ENCODE results near the gene SF3B5. TPM values are rescaled to one million over a fixed set of nuclear protein-coding genes. Genes with fewer than 3 reads are reported as not detected.
"Not testable (repeated sequence)": the region's sequence is repeated elsewhere in the genome, so short reads cannot be mapped to it uniquely, and the experiment has no call there.

Gene SF3B5
- total RNA-seq, 1 experiment from 2014 or later = 139 TPM

DNA sequence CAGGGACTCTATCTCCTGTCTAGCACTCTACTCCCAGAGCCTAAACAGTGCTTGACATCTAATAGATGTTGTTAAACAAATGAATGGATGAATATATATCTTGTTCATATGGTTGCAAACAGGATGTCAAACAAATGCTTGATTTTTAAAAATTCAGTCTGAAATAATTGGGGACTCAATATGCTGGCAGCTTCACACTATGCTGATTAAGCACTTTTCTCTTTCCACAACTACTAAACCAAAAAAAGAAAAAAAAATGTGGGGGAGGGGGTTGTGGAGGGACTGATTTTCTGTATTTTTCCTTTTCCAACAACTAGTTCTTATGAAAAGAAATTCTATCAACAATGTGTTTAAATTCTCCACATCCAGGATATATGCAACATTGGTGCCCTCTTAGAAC is 42.9 kb downstream of the SF3B5 start:
- ATAC-seq (no peak), DNase-seq (no peak)
- intact Hi-C loops (cut with micrococcal nuclease) = no loop called here
- H3K9me3 ChIP-seq (ENCODE audit: low read length) = no peaks in the 10 kb centered on the region
- no peaks in the 10 kb centered on the region for H4K20me1 ChIP-seq (ENCODE audit: low read length)
- no peak overlapping the region for H3K4me3 ChIP-seq (ENCODE audit: low read length)
- no peaks in the 10 kb centered on the region for H3K79me2 ChIP-seq (ENCODE audit: low read length)
- H3K4me1 ChIP-seq (ENCODE audit: insufficient read depth, low read length) = no peaks in the 10 kb centered on the region
- H3K4me2 ChIP-seq (ENCODE audit: low read length) = no peak overlapping the region
- H2AFZ ChIP-seq (ENCODE audit: low read length) = no peak overlapping the region
- no peak overlapping the region for H3K9ac ChIP-seq (ENCODE audit: low read length)
- POLR2A ChIA-PET (ENCODE audit: unreplicated experiment) = no interaction called here
- H3F3A ChIP-seq (ENCODE audit: low read length, unreplicated experiment) = no peaks in the 10 kb centered on the region
- H3K9me2 ChIP-seq (replicated peaks; ENCODE audit: low read length) = no peaks in the 10 kb centered on the region
- BruUV-seq (replicated peaks) = no TSS peak
- no peak for TF ChIP-seq EZH2phosphoT487 (IDR thresholded peaks at IDR 0.05; ENCODE audit: borderline replicate concordance, low read length)
- TF ChIP-seq EZH2 (IDR thresholded peaks at IDR 0.05; ENCODE audit: low read length, unreplicated experiment) = no peak
- TF ChIP-seq, protein P1, sequence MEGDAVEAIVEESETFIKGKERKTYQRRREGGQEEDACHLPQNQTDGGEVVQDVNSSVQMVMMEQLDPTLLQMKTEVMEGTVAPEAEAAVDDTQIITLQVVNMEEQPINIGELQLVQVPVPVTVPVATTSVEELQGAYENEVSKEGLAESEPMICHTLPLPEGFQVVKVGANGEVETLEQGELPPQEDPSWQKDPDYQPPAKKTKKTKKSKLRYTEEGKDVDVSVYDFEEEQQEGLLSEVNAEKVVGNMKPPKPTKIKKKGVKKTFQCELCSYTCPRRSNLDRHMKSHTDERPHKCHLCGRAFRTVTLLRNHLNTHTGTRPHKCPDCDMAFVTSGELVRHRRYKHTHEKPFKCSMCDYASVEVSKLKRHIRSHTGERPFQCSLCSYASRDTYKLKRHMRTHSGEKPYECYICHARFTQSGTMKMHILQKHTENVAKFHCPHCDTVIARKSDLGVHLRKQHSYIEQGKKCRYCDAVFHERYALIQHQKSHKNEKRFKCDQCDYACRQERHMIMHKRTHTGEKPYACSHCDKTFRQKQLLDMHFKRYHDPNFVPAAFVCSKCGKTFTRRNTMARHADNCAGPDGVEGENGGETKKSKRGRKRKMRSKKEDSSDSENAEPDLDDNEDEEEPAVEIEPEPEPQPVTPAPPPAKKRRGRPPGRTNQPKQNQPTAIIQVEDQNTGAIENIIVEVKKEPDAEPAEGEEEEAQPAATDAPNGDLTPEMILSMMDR (conservative IDR thresholded peaks at IDR 0.05; ENCODE audit: low read depth, low read length) = no peak
- CTCF ChIA-PET = no interaction called here
- H3K27me3 ChIP-seq (ENCODE audit: low read length) = no peaks in the 10 kb centered on the region
- no peaks in the 10 kb centered on the region for H3K36me3 ChIP-seq (ENCODE audit: low read depth, low read length)
- H3K27ac ChIP-seq (ENCODE audit: low read length) = no peak overlapping the region

DNA sequence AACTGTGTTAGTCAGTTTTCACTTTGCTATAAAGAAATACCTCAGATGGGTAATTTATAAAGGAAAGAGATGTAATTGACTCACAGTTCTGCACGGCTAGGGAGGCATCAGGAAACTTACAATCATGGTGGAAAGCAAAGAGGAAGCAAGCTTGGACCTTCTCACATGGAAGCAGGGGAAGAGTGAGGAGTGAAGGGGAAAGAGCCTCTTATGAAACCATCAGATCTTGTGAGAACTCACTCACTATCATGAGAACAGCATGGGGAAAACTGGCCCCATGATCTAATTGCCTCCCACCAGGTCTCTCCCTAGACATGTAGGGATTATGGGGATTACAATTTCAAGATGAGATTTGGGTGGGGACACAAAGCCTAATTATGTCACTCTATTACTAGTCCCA is 46.0 kb downstream of the SF3B5 start:
- no peak for TF ChIP-seq EZH2 (IDR thresholded peaks at IDR 0.05; ENCODE audit: low read length, unreplicated experiment)
- TF ChIP-seq, protein P1 (conservative IDR thresholded peaks at IDR 0.05; ENCODE audit: low read depth, low read length) = no peak
- no peak for TF ChIP-seq EZH2phosphoT487 (IDR thresholded peaks at IDR 0.05; ENCODE audit: borderline replicate concordance, low read length)
- DNase-seq (no peak), ATAC-seq (no peak)
- H2AFZ ChIP-seq (ENCODE audit: low read length) = no peak overlapping the region
- H3K36me3 ChIP-seq (ENCODE audit: low read depth, low read length) = no peaks in the 10 kb centered on the region
- H3K27me3 ChIP-seq (ENCODE audit: low read length) = no peaks in the 10 kb centered on the region
- H3K79me2 ChIP-seq (ENCODE audit: low read length) = no peaks in the 10 kb centered on the region
- no peak overlapping the region for H3K4me2 ChIP-seq (ENCODE audit: low read length)
- CTCF ChIA-PET = no interaction called here
- no peaks in the 10 kb centered on the region for H4K20me1 ChIP-seq (ENCODE audit: low read length)
- no peak overlapping the region for H3K9ac ChIP-seq (ENCODE audit: low read length)
- BruUV-seq (replicated peaks) = no TSS peak
- H3K27ac ChIP-seq (ENCODE audit: low read length) = no peak overlapping the region
- intact Hi-C loops (cut with micrococcal nuclease) = no loop called here
- no peak overlapping the region for H3K4me3 ChIP-seq (ENCODE audit: low read length)
- no peaks in the 10 kb centered on the region for H3K4me1 ChIP-seq (ENCODE audit: insufficient read depth, low read length)
- POLR2A ChIA-PET (ENCODE audit: unreplicated experiment) = no interaction called here
- H3F3A ChIP-seq (ENCODE audit: low read length, unreplicated experiment) = no peaks in the 10 kb centered on the region
- H3K9me2 ChIP-seq (replicated peaks; ENCODE audit: low read length) = no peaks in the 10 kb centered on the region
- no peaks in the 10 kb centered on the region for H3K9me3 ChIP-seq (ENCODE audit: low read length)

DNA sequence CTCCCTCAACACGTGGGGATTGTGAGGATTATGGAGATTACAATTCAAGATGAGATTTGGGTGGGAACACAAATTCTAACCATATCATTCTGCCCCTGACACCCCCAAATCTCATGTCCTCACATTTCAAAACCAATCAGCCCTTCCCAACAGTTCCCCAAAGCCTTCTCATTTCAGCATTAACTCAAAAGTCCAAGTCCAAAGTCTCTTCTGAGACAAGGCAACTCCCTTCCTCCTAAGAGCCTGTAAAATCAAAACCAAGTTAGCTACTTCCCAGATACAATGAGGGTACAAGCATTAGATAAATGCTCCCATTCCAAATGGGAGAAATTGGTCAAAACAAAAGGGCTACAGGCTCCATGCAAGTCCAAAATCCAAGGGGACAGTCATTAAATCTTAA is 47.7 kb downstream of the SF3B5 start:
- Histone ChIP-seq H3F3A (ENCODE audit: low read length, unreplicated experiment) (no peaks in the 10 kb centered on the region), H3K9me3 (ENCODE audit: low read length) (no peaks in the 10 kb centered on the region), H3K4me1 (ENCODE audit: insufficient read depth, low read length) (no peaks in the 10 kb centered on the region), H3K9me2 (replicated peaks; ENCODE audit: low read length) (no peaks in the 10 kb centered on the region), H3K4me2 (ENCODE audit: low read length) (no peak overlapping the region), H4K20me1 (ENCODE audit: low read length) (no peaks in the 10 kb centered on the region), H3K4me3 (ENCODE audit: low read length) (no peak overlapping the region), H3K9ac (ENCODE audit: low read length) (no peak overlapping the region), H2AFZ (ENCODE audit: low read length) (no peak overlapping the region), H3K79me2 (ENCODE audit: low read length) (no peaks in the 10 kb centered on the region), H3K36me3 (ENCODE audit: low read depth, low read length) (no peaks in the 10 kb centered on the region), H3K27me3 (ENCODE audit: low read length) (no peaks in the 10 kb centered on the region), H3K27ac (ENCODE audit: low read length) (no peak overlapping the region)
- DNase-seq = no peak
- intact Hi-C loops (cut with micrococcal nuclease) = no loop called here
- BruUV-seq (replicated peaks) = no TSS peak
- ChIA-PET CTCF (no interaction called here), POLR2A (ENCODE audit: unreplicated experiment) (no interaction called here)
- TF ChIP-seq, protein P1 (conservative IDR thresholded peaks at IDR 0.05; ENCODE audit: low read depth, low read length) = no peak
- TF ChIP-seq EZH2 (IDR thresholded peaks at IDR 0.05; ENCODE audit: low read length, unreplicated experiment) = no peak
- TF ChIP-seq EZH2phosphoT487 (IDR thresholded peaks at IDR 0.05; ENCODE audit: borderline replicate concordance, low read length) = no peak
- no peak for ATAC-seq

DNA sequence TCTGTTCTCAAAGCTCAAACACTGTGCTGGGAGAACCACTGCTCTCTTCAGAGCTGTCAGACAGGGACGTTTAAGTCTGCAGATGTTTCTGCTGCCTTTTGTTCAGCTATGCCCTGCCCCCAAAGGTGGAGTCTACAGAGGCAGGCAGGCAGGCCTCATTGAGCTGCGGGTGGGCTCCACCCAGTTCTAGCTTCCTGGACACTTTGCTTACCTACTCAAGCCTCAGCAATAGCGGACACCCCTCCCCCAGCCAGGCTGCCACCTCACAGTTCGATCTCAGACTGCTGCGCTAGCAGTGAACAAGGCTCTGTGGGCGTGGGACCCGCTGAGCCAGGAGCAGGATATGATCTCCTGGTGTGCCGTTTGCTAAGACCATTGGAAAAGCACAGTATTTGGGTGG is 48.7 kb downstream of the SF3B5 start:
- H3K9ac ChIP-seq (ENCODE audit: low read length); DNase-seq; H3K27ac ChIP-seq (ENCODE audit: low read length); H3K79me2 ChIP-seq (ENCODE audit: low read length); H3K27me3 ChIP-seq (ENCODE audit: low read length); H3K4me3 ChIP-seq (ENCODE audit: low read length); H3F3A ChIP-seq (ENCODE audit: low read length, unreplicated experiment); H3K4me2 ChIP-seq (ENCODE audit: low read length); intact Hi-C loops (cut with micrococcal nuclease); CTCF ChIA-PET; POLR2A ChIA-PET (ENCODE audit: unreplicated experiment); H3K36me3 ChIP-seq (ENCODE audit: low read depth, low read length); H3K4me1 ChIP-seq (ENCODE audit: insufficient read depth, low read length); H3K9me2 ChIP-seq (replicated peaks; ENCODE audit: low read length); ATAC-seq; H4K20me1 ChIP-seq (ENCODE audit: low read length); H3K9me3 ChIP-seq (ENCODE audit: low read length); H2AFZ ChIP-seq (ENCODE audit: low read length); BruUV-seq (replicated peaks): not testable (repeated sequence)

DNA sequence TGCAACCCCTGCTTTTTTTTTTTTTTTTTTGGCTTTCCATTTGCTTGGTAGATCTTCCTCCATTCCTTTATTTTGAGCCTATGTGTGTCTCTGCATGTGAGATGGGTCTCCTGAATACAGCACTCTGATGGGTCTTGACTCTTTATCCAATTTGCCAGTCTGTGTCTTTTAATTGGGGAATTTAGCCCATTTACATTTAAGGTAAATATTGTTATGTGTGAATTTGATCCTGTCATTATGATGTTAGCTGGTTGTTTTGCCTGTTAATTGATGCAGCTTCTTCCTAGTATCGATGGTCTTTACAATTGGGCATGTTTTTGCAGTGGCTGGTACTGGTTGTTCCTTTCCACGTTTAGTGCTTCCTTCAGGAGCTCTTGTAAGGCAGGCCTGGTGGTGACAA is 50.4 kb downstream of the SF3B5 start:
- DNase-seq; H2AFZ ChIP-seq (ENCODE audit: low read length); H3K79me2 ChIP-seq (ENCODE audit: low read length); H3K9me3 ChIP-seq (ENCODE audit: low read length); ATAC-seq; H3K9me2 ChIP-seq (replicated peaks; ENCODE audit: low read length); H3K27ac ChIP-seq (ENCODE audit: low read length); BruUV-seq (replicated peaks); H3K27me3 ChIP-seq (ENCODE audit: low read length); intact Hi-C loops (cut with micrococcal nuclease); POLR2A ChIA-PET (ENCODE audit: unreplicated experiment); H3K36me3 ChIP-seq (ENCODE audit: low read depth, low read length); CTCF ChIA-PET; H3F3A ChIP-seq (ENCODE audit: low read length, unreplicated experiment); H3K4me1 ChIP-seq (ENCODE audit: insufficient read depth, low read length); H3K4me2 ChIP-seq (ENCODE audit: low read length); H4K20me1 ChIP-seq (ENCODE audit: low read length); H3K4me3 ChIP-seq (ENCODE audit: low read length); H3K9ac ChIP-seq (ENCODE audit: low read length): not testable (repeated sequence)

All from PC-3 (cell line).